Coronary artery (tissue), 2 donors: ENCODE measurements around the gene USP35.
"Not testable (repeated sequence)": the region's sequence is repeated elsewhere in the genome, so short reads cannot be mapped to it uniquely, and the experiment has no call there.

Experiments
- DNase-seq: peaks from one replicate; pipeline ENCODE4 v3.0.0-alpha.2; 2017; ENCODE audit warnings: low spot score
- H3K27ac ChIP-seq, 2 donors: fragments of 200-600 bp; sonication (generic); one replicate each; pipeline ENCODE4 v1.5.1; 2016 to 2019
- H3K4me3 ChIP-seq: fragments of 200-600 bp; sonication (generic); 2 replicates; pipeline ENCODE4 v1.5.1; 2016; ENCODE audit warnings: mild to moderate bottlenecking, moderate library complexity
- TF ChIP-seq, protein P1 (sequence below): fragments of 200-600 bp; sonication (generic); IDR thresholded peaks from one replicate; pipeline ENCODE4 v1.5.1; 2019; ENCODE audit warnings: antibody characterized with exemption

The USP35 gene

GRCh38 chr11:78228467-78228866 is 39.7 kb downstream of the USP35 start:
- TF ChIP-seq, protein P1, sequence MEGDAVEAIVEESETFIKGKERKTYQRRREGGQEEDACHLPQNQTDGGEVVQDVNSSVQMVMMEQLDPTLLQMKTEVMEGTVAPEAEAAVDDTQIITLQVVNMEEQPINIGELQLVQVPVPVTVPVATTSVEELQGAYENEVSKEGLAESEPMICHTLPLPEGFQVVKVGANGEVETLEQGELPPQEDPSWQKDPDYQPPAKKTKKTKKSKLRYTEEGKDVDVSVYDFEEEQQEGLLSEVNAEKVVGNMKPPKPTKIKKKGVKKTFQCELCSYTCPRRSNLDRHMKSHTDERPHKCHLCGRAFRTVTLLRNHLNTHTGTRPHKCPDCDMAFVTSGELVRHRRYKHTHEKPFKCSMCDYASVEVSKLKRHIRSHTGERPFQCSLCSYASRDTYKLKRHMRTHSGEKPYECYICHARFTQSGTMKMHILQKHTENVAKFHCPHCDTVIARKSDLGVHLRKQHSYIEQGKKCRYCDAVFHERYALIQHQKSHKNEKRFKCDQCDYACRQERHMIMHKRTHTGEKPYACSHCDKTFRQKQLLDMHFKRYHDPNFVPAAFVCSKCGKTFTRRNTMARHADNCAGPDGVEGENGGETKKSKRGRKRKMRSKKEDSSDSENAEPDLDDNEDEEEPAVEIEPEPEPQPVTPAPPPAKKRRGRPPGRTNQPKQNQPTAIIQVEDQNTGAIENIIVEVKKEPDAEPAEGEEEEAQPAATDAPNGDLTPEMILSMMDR = no peak
- DNase-seq = peak; percentile 21
- H3K27ac ChIP-seq = no peak overlapping the region
- H3K4me3 ChIP-seq = no peak overlapping the region

GRCh38 chr11:78229106-78229505 is 40.4 kb downstream of the USP35 start:
- peak overlapping the region in 1 of 2 donors; percentile 19 for H3K27ac ChIP-seq
- DNase-seq = peak; percentile 57
- H3K4me3 ChIP-seq = no peak overlapping the region
- TF ChIP-seq, protein P1 = no peak

- Histone ChIP-seq H3K4me3 (no peak overlapping the region), H3K27ac (peak overlapping the region in 1 of 2 donors; percentile 27)
- TF ChIP-seq, protein P1 = no peak
- DNase-seq = peak; percentile 45
Observed at GRCh38 chr11:78230161-78230877, 41.6 kb downstream of the USP35 start.

GRCh38 chr11:78231962-78232501 is 43.3 kb downstream of the USP35 start:
- TF ChIP-seq, protein P1 = no peak
- DNase-seq = peak; percentile 19
- peak overlapping the region; percentile 25 to 70 for H3K27ac ChIP-seq
- H3K4me3 ChIP-seq = no peak overlapping the region

DNA sequence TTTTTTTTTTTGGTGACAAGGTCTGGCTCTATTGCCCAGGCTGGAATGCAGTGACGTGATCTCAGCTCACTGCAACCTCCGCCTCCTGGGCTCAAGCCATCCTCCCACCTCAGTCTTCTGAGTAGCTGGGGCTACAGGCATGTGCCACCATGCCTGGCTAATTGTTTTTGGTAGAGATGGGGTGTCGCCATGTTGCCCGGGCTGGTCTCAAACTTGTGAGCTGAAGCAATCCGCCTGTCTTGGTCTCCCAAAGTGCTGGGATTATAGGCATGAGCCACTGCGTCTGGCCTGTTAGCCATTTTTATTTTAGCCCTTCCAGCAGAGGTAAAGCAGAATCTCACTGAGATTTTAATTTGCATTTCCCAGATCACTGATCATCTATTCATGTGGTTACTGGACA is 44.3 kb downstream of the USP35 start:
- peak; percentile 60 for DNase-seq
- H3K27ac ChIP-seq = peak overlapping the region; percentile 25 to 64
- H3K4me3 ChIP-seq = not testable (repeated sequence)

DNA sequence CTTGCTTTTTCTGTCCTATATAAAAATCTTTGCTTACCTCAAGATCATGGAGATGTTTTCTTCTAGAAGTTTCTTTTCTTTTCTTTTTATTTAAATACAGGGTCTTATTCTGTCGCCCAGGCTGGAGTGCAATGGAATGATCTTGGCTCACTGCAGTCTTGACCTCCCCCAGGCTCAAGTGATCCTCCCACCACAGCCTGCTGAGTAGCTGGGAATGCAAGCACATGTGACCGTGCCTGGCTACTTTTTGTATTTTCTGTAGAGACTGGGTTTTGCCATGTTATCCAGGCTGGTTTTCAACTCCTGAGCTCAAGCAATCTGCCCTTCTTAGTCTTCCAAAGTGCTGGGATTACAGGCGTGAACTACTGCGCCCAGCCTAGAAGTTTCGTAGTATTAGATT is 45.3 kb downstream of the USP35 start:
- Histone ChIP-seq H3K27ac (no peak overlapping the region), H3K4me3 (no peak overlapping the region)
- DNase-seq = peak; percentile 17
- TF ChIP-seq, protein P1 = no peak

DNA sequence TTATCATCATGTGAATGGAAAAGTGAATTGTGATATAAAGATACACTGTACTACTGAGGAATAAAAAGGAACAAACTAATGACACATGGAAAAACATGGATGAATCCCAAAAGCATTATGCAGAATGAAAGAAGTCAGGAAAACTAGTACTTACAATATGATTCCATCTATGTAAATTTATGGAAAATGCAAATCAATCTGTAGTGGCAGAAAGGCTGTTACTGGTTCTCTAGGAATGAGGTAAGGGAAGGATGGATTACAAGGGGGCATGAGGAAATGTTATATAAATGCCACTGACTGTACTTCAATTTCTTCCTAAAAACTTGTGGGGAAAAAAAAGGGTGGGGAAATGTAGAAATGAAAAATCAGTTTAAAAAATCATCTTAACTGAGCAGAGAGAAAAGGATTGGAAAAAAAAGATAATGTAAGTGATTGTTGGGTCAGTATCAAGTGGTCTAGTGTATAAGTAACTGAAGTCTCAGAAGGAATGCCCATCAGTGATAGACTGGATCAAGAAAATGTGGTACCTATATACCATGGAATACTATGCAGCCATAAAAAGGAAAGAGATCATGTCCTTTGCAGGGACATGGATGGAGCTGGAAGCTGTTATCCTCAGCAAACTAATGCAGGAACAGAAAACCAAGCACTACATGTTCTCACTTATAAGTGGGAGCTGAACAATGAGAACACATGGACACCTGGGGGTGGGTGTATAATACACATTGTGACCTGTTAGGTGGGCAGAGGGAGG is 48.8 kb downstream of the USP35 start:
- TF ChIP-seq, protein P1 = no peak
- DNase-seq = no peak
- H3K4me3 ChIP-seq = no peak overlapping the region
- H3K27ac ChIP-seq = no peak overlapping the region
